Erythroblast (primary cell): ENCODE measurements around the gene IGLL1.
"Not testable (repeated sequence)": the region's sequence is repeated elsewhere in the genome, so short reads cannot be mapped to it uniquely, and the experiment has no call there.

Experiments
- GATA1 ChIP-seq: IDR thresholded peaks from 2 replicates; pipeline ENCODE4 v1.6.1; 2011; ENCODE audit warnings: low read depth, mild to moderate bottlenecking, control low read depth, low read length, moderate library complexity
- POLR2A ChIP-seq: IDR thresholded peaks from 2 replicates; pipeline ENCODE4 v1.6.1; 2011; ENCODE audit warnings: mild to moderate bottlenecking, low read length

DNA sequence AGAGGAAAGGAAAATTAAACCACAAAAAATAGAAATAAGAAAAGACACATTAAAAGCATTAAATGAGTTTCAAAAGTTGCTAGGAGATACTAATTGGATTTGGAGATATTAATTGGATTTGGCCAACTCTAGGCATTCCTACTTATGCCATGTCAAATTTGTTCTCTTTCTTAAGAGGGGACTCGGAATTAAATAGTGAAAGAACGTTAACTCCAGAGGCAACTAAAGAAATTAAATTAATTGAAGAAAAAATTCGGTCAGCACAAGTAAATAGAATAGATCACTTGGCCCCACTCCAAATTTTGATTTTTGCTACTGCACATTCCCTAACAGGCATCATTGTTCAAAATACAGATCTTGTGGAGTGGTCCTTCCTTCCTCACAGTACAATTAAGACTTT, 37.7 kb downstream of the IGLL1 start:
- TF ChIP-seq POLR2A, GATA1: not testable (repeated sequence)
